ENCODE results near the gene HADHA. TPM values are rescaled to one million over a fixed set of nuclear protein-coding genes. Genes with fewer than 3 reads are reported as not detected.

Gene HADHA
- total RNA-seq, 1 donor from 2014 or later, result 130 TPM

GRCh38 chr2:26217720-26218119, 26.7 kb downstream of the HADHA start:
- intact Hi-C loops (cut with DNase I), result no loop called here
- ATAC-seq (no peak), DNase-seq (no peak)
- no peaks in the 10 kb centered on the region for H3K27me3 ChIP-seq (ENCODE audit: low read depth)
- H3K4me3 ChIP-seq, result no peak overlapping the region
- no peak for TF ChIP-seq CTCF (IDR thresholded peaks at IDR 0.05)
- H3K9me3 ChIP-seq, result no peaks in the 10 kb centered on the region
- H3K36me3 ChIP-seq, result peaks cover 73% of the 10 kb centered on the region
- no peak overlapping the region for H3K27ac ChIP-seq
- no peaks in the 10 kb centered on the region for H3K4me1 ChIP-seq

- intact Hi-C loops (cut with DNase I), result no loop called here
- Histone ChIP-seq H3K9me3 (no peaks in the 10 kb centered on the region), H3K27ac (no peak overlapping the region), H3K4me3 (no peak overlapping the region), H3K36me3 (peaks cover 81% of the 10 kb centered on the region), H3K27me3 (ENCODE audit: low read depth) (no peaks in the 10 kb centered on the region), H3K4me1 (no peaks in the 10 kb centered on the region)
- DNase-seq (no peak), ATAC-seq (no peak)
- no peak for TF ChIP-seq CTCF (IDR thresholded peaks at IDR 0.05)
Measured at GRCh38 chr2:26216587-26216986, 27.8 kb downstream of the HADHA start.

GRCh38 chr2:26215833-26216232, 28.6 kb downstream of the HADHA start:
- H3K4me1 ChIP-seq, result no peaks in the 10 kb centered on the region
- H3K27me3 ChIP-seq (ENCODE audit: low read depth), result no peaks in the 10 kb centered on the region
- H3K4me3 ChIP-seq, result no peak overlapping the region
- no peak overlapping the region for H3K27ac ChIP-seq
- ATAC-seq, result no peak
- DNase-seq, result no peak
- no peaks in the 10 kb centered on the region for H3K9me3 ChIP-seq
- intact Hi-C loops (cut with DNase I), result no loop called here
- TF ChIP-seq CTCF (IDR thresholded peaks at IDR 0.05), result no peak
- peaks cover 85% of the 10 kb centered on the region for H3K36me3 ChIP-seq

- peaks cover 88% of the 10 kb centered on the region for H3K36me3 ChIP-seq
- H3K4me3 ChIP-seq, result no peak overlapping the region
- ATAC-seq, result no peak
- no peak for TF ChIP-seq CTCF (IDR thresholded peaks at IDR 0.05)
- no peaks in the 10 kb centered on the region for H3K4me1 ChIP-seq
- no peak for DNase-seq
- H3K27ac ChIP-seq, result no peak overlapping the region
- intact Hi-C loops (cut with DNase I), result no loop called here
- H3K27me3 ChIP-seq (ENCODE audit: low read depth), result no peaks in the 10 kb centered on the region
- no peaks in the 10 kb centered on the region for H3K9me3 ChIP-seq
Measured at GRCh38 chr2:26214759-26215158, 29.7 kb downstream of the HADHA start.

- Histone ChIP-seq H3K27me3 (ENCODE audit: low read depth) (no peaks in the 10 kb centered on the region), H3K9me3 (no peaks in the 10 kb centered on the region), H3K36me3 (peaks cover 98% of the 10 kb centered on the region), H3K27ac (no peak overlapping the region), H3K4me3 (no peak overlapping the region), H3K4me1 (no peaks in the 10 kb centered on the region)
- no peak for TF ChIP-seq CTCF (IDR thresholded peaks at IDR 0.05)
- ATAC-seq, result no peak
- DNase-seq, result no peak
- intact Hi-C loops (cut with DNase I), result no loop called here
Measured at GRCh38 chr2:26212011-26212410, 32.4 kb downstream of the HADHA start.

GRCh38 chr2:26203906-26204305, 40.5 kb downstream of the HADHA start:
- H3K4me1 ChIP-seq, result no peaks in the 10 kb centered on the region
- H3K4me3 ChIP-seq, result no peak overlapping the region
- DNase-seq, result no peak
- H3K27me3 ChIP-seq (ENCODE audit: low read depth), result no peaks in the 10 kb centered on the region
- no peak for TF ChIP-seq CTCF (IDR thresholded peaks at IDR 0.05)
- intact Hi-C loops (cut with DNase I), result no loop called here
- no peaks in the 10 kb centered on the region for H3K9me3 ChIP-seq
- H3K36me3 ChIP-seq, result peaks cover 99% of the 10 kb centered on the region
- ATAC-seq, result no peak
- H3K27ac ChIP-seq, result no peak overlapping the region

Measured in lower lobe of right lung (tissue), 2 donors.